Measurements from ENCODE around the gene GRHPR.
"Not testable (repeated sequence)": the region's sequence is repeated elsewhere in the genome, so short reads cannot be mapped to it uniquely, and the experiment has no call there.

The GRHPR gene

DNA sequence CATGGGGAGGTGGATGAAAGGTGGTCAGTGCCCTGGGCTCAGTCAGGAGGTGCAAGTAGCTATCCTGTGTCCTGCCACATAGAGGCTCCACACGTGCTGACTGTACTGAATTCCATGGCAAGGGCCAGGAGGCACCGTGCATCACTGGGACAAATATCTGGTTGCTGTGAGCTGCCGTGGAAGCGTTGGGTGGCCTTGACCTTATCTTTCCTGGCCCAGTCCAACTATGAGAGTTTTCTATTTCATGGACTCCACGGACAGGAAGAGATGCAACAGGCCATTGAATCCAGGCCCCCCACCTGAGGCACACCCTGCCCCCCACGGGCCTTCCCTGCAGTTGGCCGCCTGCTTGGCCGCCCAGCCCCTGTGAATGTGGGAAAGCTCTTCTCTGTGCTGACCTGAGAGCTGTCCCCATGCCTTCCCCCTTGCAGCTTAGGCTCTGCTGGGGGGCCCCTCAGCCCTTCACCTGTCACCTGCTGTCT is 1.7 kb downstream of the GRHPR start:
- no peak for DNase-seq

DNA sequence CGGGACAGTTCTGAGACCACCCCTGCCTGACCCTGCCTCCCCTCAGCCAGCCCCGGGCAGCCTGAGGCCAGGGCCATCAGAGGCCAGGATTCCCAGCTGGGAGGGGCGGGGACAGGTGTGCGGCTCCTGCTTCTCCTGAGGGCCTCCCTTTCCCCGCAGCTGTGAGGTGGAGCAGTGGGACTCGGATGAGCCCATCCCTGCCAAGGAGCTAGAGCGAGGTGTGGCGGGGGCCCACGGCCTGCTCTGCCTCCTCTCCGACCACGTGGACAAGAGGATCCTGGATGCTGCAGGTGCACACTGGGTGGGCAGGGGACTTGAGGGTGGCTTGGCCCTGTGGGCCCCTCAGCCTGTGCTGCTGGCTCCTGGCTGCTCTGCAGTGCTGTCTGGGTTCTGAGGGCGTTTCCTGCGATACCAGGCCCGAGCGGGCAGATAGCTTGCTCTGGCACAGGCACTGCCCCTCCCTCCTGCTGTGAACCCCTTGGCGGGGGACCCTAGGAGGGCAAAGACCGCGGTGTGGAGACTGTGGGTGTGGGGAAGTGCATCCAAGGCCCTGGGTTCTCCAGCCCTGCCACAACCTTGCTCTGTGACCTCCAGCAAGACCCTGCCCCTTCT is 2.3 kb downstream of the GRHPR start:
- no peak for DNase-seq

- DNase-seq: no peak
Measured at GRCh38 chr9:37425298-37425752, 2.8 kb downstream of the GRHPR start.

DNA sequence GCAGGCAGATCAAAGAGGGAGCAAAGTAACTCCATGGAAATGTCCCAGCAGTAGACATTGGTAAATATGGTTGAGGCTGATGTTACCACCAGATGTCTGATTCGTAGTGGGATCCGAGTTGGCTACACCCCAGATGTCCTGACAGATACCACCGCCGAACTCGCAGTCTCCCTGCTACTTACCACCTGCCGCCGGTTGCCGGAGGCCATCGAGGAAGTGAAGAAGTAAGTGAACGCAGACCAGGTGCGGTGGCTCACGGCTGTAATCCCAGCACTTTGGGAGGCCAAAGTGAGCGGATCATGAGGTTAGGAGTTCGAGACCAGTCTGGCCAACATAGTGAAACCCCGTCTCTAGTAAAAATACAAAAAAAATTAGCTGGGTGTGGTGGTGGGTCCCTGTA is 3.9 kb downstream of the GRHPR start:
- not testable (repeated sequence) for DNase-seq

GRCh38 chr9:37426846-37427245 is 4.3 kb downstream of the GRHPR start:
- DNase-seq: no peak

DNA sequence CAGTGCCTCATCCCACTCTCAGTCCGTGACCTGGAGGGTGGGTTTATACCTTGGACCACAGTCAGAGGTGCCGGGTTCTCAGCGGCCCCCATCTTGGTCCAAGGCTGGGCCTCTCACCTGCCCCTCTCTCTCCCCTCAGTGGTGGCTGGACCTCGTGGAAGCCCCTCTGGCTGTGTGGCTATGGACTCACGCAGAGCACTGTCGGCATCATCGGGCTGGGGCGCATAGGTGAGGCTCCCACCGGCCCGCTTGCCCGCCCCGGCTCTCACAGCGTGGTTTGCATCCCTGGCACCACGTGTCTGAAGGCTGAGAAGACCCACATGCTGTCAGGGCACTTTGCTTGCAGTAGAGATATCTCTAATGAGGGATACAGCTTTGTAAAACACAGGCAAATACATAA is 5.8 kb downstream of the GRHPR start:
- no peak for DNase-seq

DNA sequence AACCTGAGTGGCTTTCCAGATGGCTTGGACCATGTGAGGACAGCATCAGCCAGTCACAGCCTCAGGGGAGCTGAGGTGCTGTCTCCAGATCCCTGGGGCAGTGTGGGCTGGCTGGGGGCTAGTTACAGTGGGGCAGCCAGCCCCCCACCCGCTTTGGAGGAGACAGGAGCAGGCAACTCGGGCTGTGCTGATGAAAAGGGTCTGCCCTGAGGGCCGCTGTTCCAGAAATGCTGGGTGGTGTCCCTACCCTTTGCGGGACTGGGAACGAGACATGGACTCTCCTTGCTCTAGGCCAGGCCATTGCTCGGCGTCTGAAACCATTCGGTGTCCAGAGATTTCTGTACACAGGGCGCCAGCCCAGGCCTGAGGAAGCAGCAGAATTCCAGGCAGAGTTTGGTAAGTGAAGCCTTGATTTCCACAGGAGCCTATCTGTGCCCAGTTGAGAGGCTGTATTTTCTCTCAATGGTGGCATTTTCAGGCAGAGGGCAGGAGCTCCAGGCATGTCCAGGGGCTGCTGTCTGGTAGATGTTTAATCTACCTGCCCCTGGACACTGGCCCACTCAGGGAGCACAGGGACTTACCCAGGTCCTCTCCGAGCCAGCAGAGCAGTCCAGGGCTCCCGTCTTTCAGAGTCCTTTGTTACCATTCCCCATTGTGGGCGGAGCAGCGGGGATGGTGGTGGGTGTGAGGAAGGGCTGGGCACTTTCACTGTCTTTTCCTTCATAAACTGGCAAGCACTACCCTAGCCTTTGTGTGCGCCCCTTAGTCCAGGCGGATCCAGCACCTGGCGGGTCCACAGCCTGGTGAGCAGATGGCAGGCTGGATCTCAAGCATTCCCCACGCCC is 7.2 kb downstream of the GRHPR start:
- no peak for DNase-seq

GRCh38 chr9:37430841-37431597 is 8.5 kb downstream of the GRHPR start:
- DNase-seq: no peak

GRCh38 chr9:37432020-37432419 is 9.5 kb downstream of the GRHPR start:
- no peak for DNase-seq

DNA sequence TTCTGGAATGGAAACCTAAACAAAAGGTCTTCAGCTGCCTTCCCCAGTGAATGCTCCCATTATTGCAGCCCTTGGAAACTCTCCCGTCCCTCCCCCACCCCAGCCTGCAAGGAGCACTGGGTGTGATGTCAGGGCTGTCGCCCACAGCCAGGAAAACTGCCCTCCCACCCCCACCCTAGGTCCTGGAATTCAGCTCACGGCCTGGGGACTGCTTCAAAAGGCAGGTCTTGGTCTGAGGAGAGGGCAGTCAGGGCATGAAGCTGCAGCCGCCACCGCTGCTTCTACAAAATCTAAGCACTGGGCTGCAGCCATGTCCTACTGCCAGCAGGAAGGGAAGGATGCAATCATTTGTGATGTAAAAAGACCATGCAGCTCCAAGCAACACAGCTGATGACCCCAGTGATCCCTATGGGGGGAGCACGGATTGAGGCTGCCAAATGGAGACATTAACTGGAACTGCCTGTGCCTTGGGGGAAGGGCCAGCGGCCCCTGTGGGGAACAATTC is 11.4 kb downstream of the GRHPR start:
- DNase-seq: no peak

DNA sequence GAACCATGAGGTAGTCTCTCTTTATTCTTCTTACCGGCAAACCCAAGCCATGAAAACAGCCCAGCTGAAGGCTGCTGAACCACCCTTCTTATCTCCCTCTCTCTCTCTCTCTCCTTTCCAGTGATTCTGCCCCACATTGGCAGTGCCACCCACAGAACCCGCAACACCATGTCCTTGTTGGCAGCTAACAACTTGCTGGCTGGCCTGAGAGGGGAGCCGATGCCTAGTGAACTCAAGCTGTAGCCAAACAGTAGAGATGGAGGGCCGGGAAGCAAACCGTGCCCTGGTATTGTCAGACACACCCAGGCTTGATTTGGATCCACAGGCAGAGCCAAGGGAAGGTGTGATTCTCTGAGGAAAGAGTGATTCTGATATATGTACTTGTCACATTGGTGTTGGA is 14.0 kb downstream of the GRHPR start:
- no peak for DNase-seq

GRCh38 chr9:37437010-37437409 is 14.5 kb downstream of the GRHPR start:
- no peak for DNase-seq

GRCh38 chr9:37437621-37438020 is 15.1 kb downstream of the GRHPR start:
- no peak for DNase-seq

DNA sequence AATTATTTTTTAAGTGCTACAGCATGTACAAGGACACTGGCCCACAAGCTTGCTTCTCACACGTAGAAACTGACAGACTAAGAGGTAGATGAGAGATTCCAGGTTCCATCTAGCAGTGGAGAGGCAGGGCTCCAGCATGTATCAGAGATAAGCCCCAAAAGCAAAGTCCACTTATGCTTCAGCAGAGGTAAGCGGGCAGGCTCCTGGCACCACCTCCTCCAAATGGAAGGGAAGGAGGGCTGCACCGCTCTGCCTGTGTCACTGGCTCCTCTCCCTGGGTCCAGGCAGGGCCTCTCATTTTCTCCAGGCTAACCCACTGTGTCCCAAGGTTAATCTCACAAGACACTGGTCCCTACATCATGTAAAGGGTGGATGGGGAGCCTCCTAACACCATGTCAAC is 15.9 kb downstream of the GRHPR start:
- no peak for DNase-seq

DNA sequence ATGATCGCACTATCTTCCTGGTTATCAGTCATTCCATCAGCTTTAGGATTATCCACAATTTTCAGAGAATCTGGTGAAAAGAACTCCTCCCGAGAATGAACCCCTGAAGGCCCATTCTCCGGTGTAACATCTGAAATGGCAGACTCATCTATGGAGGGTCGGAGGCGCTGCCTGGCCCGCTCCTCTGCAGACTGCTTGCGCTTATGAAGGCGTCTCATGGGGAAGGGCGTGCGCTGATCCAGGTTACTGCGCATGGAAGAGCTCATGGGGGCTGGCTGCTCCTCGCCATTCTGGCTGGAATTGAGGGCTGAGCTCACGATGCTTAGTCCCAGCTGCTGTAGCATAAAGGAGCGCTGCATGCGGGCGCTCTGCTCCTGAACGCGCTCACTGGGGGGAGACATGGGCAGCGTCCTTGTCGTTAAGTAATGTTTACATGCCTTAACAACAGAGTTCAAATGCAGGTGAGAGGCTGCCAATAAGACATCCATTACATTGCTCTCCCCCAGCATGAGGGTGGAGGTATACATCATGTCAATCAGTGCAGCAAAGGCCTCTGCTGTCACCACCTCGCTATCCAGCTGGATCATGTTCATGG is 19.4 kb downstream of the GRHPR start:
- DNase-seq: no peak

GRCh38 chr9:37442556-37442955 is 20.1 kb downstream of the GRHPR start:
- no peak for DNase-seq

GRCh38 chr9:37443566-37443965 is 21.1 kb downstream of the GRHPR start:
- DNase-seq: no peak

DNA sequence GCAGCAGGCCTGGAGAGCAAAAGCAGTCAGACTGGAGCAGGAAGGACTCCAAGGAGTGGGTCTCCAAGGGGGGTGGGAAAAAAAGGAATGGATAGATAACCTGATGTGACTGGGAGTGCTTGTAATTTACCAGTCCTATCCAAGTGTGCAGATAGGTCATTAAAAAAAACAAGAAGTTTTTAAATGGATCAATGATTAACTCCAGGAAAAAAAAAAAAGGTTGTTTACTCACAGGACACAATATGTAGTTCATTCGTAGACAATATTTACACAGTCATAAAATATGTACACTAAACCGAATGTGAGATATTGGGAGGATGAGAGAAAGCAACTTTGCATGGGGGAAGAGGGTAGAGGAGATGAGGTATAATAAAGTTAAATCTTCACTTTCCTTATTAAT is 22.4 kb downstream of the GRHPR start:
- no peak for DNase-seq

DNA sequence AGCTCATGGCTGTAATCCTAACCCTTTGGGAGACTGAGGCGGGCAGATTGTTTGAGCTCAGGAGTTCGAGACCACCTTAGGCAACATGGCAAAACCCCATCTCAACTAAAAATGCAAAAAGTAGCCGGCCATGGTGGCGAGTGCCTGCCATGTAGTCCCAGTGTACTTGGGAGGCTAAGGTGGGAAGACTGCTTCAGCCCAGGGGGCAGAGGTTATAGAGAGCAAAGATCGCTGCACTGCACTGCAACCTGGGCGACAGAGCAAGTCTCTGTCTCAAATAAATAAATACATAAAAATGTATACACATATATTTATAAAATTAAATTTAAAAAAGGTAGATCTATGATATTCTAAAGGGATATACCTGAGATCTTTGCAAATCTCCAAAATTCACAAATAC is 23.3 kb downstream of the GRHPR start:
- no peak for DNase-seq

- DNase-seq: no peak
Measured at GRCh38 chr9:37446401-37446800, 23.9 kb downstream of the GRHPR start.

GRCh38 chr9:37447111-37447510 is 24.6 kb downstream of the GRHPR start:
- DNase-seq: no peak

DNA sequence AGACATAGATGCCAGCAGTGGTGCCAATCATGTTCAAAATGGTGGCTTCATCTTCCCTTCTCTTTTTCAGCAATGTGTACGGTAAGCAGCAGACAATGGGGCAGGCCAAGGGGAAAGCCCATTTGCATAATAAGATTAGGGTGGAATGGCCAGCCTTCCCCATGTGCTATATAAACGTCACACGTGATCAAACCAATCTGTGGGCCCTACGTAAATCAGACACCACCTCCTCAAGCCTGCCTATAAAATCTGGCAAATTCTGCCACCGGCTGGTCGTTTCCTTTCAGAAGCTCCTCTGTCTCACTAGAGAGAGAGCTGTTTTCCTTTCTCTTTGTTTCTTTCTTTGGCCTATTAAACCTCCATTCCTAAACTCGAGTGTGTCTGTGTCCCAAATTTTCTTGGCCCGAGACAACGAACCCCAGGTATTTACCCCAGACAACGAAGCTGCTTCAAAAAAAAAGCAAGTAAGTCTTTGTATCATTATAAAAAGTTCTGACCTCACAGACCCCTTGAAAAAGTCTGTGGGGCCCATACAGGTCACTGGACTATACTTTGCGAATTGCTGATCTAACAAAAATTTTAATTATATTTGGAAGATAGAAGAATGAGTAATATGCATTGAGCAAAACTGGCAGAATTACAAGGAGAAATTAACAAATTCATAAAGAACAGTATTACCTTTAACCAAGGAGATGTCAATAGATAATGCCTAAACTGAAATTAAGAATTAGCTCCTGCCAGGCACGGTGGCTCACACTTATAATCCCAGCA is 27.6 kb downstream of the GRHPR start:
- no peak for DNase-seq
